Neural progenitor cell (in vitro differentiated cells): ENCODE results near the gene GABBR2.

Experiments used
- CTCF ChIP-seq: fragments of 200-600 bp; sonication (generic); IDR thresholded peaks from 2 replicates; pipeline ENCODE4 v1.5.1; 2017; ENCODE audit warnings: antibody characterized with exemption, mild to moderate bottlenecking
- EZH2 ChIP-seq: fragments of 200-600 bp; sonication (generic); IDR thresholded peaks from 2 replicates; pipeline ENCODE4 v1.6.1; 2017; ENCODE audit warnings: antibody characterized with exemption, mild to moderate bottlenecking, moderate library complexity

- no peak for TF ChIP-seq CTCF
- TF ChIP-seq EZH2, result no peak
These were observed 21.5 kb downstream of the GABBR2 start for GRCh38 chr9:98686961-98687855.
